Natural killer cell treated with Interleukin-12 subunit alpha and Interleukin-12 subunit beta and Interleukin-15 and Interleukin-18, amount 100 ng/mL, for 72 hours (primary cell): ENCODE results near the gene REXO1. TPM values are rescaled to one million over a fixed set of nuclear protein-coding genes. Genes with fewer than 3 reads are reported as not detected.

Source experiments
- ATAC-seq, 2 donors: fragments of 150-1000 bp; cut with Tn5 transposase in 1 of 2; sonication (Bioruptor Pico), chemical (Tn5 transposase) in 1 of 2; 2 replicates each; pipeline ENCODE4 v1.10.0; 2021
- DNase-seq: peaks from one replicate; pipeline ENCODE4 v3.0.0; 2022; ENCODE audit warnings: low spot score
- H3K27ac Mint-ChIP-seq, 2 donors: 1 replicate in 1 of 2; 2 replicates in 1 of 2; pipeline ENCODE4 v1.8.0; 2022; ENCODE audit warnings: mixed read lengths in 2 of 2, mild to moderate bottlenecking in 1 of 2, moderate library complexity in 1 of 2
- H3K27me3 Mint-ChIP-seq, 2 donors: 1 replicate in 1 of 2; 2 replicates in 1 of 2; pipeline ENCODE4 v1.8.0; 2022; ENCODE audit warnings: mixed read lengths in 2 of 2
- H3K36me3 Mint-ChIP-seq: one replicate; pipeline ENCODE4 v1.8.0; 2022; ENCODE audit warnings: mixed read lengths
- H3K4me1 Mint-ChIP-seq, 2 donors: 1 replicate in 1 of 2; 2 replicates in 1 of 2; pipeline ENCODE4 v1.8.0; 2022; ENCODE audit warnings: low read depth in 2 of 2, mixed read lengths in 2 of 2, mild to moderate bottlenecking in 1 of 2
- H3K4me3 Mint-ChIP-seq: one replicate; pipeline ENCODE4 v1.8.0; 2022; ENCODE audit warnings: mixed read lengths
- H3K9me3 Mint-ChIP-seq: 2 replicates; pipeline ENCODE4 v1.8.0; 2022; ENCODE audit warnings: mixed read lengths
- total RNA-seq, 2 donors: library from RNA; stranded (reverse); gene quantifications; one replicate each; pipeline ENCODE4 v1.2.3, GENCODE V29; 2022

The REXO1 gene
- total RNA-seq, 2 donors from 2014 or later, result 69.1 to 103 TPM

GRCh38 chr19:1871630-1872029 lies 23.3 kb upstream of the REXO1 start:
- no peak overlapping the region for H3K4me3 Mint-ChIP-seq
- H3K4me1 Mint-ChIP-seq, result peaks cover 30 to 31% of the 10 kb centered on the region in 2 donors
- no peak for DNase-seq
- no peaks in the 10 kb centered on the region for H3K36me3 Mint-ChIP-seq
- ATAC-seq, result no peak
- H3K27me3 Mint-ChIP-seq, result no peaks in the 10 kb centered on the region
- H3K27ac Mint-ChIP-seq, result no peak overlapping the region
- no peaks in the 10 kb centered on the region for H3K9me3 Mint-ChIP-seq

GRCh38 chr19:1871140-1871597 lies 22.9 kb upstream of the REXO1 start:
- no peaks in the 10 kb centered on the region for H3K36me3 Mint-ChIP-seq
- no peaks in the 10 kb centered on the region for H3K27me3 Mint-ChIP-seq
- peaks cover 27 to 28% of the 10 kb centered on the region in 2 donors for H3K4me1 Mint-ChIP-seq
- ATAC-seq (no peak), DNase-seq (no peak)
- no peaks in the 10 kb centered on the region for H3K9me3 Mint-ChIP-seq
- H3K4me3 Mint-ChIP-seq, result no peak overlapping the region
- H3K27ac Mint-ChIP-seq, result no peak overlapping the region

- no peaks in the 10 kb centered on the region for H3K9me3 Mint-ChIP-seq
- no peaks in the 10 kb centered on the region for H3K27me3 Mint-ChIP-seq
- H3K36me3 Mint-ChIP-seq, result no peaks in the 10 kb centered on the region
- peaks cover 8 to 13% of the 10 kb centered on the region in 2 donors for H3K4me1 Mint-ChIP-seq
- ATAC-seq, result no peak
- peak overlapping the region in 1 of 2 donors; percentile 60 for H3K27ac Mint-ChIP-seq
- no peak for DNase-seq
- H3K4me3 Mint-ChIP-seq, result no peak overlapping the region
Measured at GRCh38 chr19:1868971-1869370, 20.7 kb upstream of the REXO1 start.

DNA sequence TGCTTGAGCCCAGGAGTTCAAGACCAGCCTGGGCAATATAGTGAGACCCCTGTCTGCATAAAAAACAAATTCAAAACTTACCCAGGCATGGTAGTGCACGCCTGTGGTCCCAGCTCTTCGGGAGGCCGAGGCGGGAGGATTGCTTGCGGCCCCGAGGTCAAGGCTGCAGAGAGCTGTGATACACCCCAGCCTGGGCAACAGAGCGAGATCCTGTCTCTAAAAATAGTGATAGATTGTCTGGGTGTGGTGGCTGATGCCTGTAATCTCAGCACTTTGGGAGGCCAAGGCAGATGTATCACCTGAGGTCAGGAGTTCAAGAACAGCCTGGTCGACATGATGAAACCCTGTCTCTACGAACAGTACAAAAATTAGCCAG lies 19.1 kb upstream of the REXO1 start:
- ATAC-seq, result no peak
- no peak for DNase-seq
- Mint-ChIP-seq H3K36me3 (no peaks in the 10 kb centered on the region), H3K27ac (no peak overlapping the region), H3K4me1 (peaks cover 5 to 9% of the 10 kb centered on the region in 2 donors), H3K9me3 (no peaks in the 10 kb centered on the region), H3K27me3 (no peaks in the 10 kb centered on the region), H3K4me3 (no peak overlapping the region)

DNA sequence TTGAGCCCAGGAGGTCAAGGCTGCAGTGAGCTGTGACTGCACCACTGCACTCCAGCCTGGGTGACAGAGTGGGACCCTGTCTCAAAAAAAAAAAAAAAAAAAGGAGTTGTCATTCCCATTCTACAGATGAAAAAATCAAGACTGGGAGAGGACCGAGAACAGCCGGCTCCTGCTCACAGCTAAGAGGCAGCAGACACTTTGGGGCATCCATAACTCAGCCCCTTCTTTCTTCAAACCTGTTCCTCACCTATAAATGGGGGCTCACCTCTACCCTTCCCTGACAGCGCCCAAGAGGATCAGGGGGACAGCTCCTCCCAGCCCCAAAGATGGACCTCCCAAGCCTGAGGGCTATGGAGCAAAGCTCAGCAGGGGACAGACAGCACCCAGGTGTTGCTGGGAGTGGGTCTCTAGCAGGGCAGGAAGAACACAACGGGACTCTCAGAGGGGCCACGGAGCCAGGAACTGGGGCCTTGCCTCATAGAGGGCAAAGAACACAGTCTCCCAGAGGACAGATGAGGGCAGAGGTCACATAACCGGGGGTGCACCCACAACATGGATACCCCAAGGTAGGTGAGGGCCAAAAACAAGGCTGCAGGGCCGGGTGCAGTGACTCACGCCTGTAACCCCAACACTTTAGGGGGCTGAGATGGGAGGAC lies 18.5 kb upstream of the REXO1 start:
- Mint-ChIP-seq H3K4me3 (no peak overlapping the region), H3K9me3 (no peaks in the 10 kb centered on the region), H3K27me3 (no peaks in the 10 kb centered on the region), H3K27ac (no peak overlapping the region), H3K4me1 (peaks cover 6 to 9% of the 10 kb centered on the region in 2 donors), H3K36me3 (no peaks in the 10 kb centered on the region)
- DNase-seq (no peak), ATAC-seq (no peak)

DNA sequence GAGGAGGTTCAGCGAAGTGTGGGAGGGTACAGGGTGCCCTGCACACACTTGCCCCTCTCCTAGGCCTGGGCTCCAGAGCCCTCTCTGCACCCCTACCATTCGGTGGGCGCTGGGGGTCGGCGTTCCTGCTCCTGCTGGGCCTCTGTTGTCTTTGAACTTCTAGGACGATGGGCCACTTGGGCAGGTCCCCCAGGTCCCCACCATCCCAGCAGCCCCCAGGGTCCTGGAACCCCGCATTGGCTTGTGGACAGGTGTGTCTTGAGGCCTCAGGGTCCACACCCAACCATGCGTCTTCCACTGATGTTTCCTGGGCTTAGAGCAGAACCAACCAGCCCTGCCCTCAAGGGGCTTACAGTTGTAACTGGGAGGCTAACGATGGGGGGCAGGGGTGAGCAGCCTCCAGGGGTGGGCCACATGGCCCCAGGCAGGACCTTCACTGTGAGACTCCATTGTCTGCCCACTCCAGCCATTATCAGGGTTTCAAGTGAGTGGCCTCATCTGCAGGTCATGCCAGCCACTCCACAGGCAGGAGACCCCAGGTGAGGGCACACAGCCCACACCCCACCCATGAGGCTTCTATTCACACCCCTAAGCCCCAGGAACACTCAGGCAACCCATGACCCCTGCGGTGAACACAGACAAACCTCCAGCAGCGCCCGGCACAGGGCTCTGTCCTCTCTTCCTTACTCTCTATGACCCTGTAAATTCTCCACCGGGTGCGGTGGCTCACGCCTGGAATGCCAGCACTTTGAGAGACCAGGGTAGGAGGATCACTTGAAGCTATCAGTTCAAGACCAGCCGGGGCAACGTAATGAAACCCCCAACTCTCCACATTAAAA lies 17.1 kb upstream of the REXO1 start:
- ATAC-seq, result no peak
- Mint-ChIP-seq H3K27ac (peak overlapping the region; percentile 23 to 54), H3K4me1 (peaks cover 14 to 15% of the 10 kb centered on the region in 2 donors), H3K9me3 (no peaks in the 10 kb centered on the region), H3K4me3 (peak overlapping the region; percentile 60), H3K36me3 (no peaks in the 10 kb centered on the region), H3K27me3 (no peaks in the 10 kb centered on the region)
- no peak for DNase-seq

DNA sequence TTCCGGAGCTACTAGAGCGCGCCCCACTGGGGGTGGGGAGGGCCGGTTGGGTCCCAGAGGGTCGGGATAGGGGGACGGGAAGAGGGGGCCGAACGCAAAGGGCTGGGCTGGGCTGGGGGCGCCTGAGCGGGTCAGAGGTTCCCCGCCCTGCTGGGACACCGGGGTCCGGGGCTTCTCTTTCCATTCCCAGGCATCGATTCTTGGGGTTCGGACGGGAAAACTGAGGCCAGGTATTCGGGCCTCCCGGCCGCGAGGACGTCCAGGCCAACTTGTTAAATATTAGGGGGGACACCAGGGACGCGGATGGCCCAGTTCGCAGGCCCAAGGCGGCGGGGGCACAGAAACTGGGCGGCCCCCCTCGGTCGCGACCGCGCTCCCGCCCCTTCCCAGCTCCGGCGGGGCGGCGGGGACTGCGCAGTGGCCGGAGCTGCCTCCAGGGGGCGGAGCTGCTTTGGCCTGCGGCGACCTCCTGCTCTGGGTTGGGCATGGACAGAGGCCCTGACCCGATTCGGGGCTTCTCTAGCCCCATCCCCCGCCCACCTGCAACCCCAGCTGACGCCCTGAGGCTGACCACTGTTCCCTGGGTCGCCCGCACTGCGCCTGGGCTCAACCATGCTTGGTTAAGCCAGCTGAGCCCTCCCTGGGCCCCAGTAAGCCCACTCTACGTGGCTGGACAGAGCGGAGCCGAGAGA lies 16.3 kb upstream of the REXO1 start:
- H3K4me1 Mint-ChIP-seq, result peaks cover 13 to 14% of the 10 kb centered on the region in 2 donors
- DNase-seq (peak; percentile 87), ATAC-seq (peak; percentile 54 to 62)
- peak overlapping the region in 1 of 2 donors; percentile 54 for H3K27ac Mint-ChIP-seq
- no peaks in the 10 kb centered on the region for H3K36me3 Mint-ChIP-seq
- no peaks in the 10 kb centered on the region for H3K9me3 Mint-ChIP-seq
- H3K27me3 Mint-ChIP-seq, result no peaks in the 10 kb centered on the region
- peak overlapping the region; percentile 60 for H3K4me3 Mint-ChIP-seq

DNA sequence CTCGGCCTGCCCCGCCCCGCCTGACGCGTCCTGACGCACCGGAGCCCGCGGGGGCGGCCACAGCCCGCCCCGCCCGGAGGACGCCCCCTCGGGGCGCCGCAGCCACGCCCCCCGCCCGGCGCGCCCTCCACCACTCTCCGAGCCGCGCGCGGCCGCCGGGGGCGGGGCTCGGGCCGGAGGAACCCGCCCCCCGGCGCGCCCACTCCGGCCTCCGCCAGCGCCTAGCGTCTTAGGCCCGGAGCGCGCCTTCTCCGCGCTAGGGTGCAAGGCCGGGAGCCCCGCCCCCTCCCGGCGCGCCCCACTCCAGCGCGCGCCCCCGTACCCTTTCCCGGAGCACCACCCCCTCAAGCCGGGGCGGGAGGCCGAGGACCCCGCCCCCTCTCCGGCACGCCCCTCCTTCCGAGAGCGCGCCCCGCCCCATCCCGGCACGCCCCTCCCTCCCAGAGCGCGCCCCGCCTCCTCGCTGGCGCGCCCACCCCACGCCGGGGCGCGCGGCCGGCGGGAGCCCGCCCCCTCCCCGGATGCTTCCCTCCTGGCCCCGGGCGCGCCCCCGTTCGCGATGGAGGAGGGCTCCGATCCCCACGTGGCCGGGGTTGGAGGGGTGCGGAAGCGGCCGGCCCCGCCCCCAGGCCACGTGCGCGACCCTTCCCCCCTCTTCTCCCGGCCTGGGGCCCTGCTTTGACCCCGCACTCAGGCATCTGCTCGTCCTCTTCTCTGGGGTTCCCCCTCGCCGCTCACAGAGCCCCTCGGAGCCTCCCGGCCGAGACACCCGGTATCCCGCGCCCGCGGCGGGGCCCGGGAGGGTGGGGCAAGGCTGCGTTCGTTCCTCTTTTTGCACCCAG lies 15.6 kb upstream of the REXO1 start:
- Mint-ChIP-seq H3K27me3 (no peaks in the 10 kb centered on the region), H3K9me3 (no peaks in the 10 kb centered on the region), H3K4me3 (peak overlapping the region; percentile 60), H3K27ac (peak overlapping the region in 1 of 2 donors; percentile 54), H3K36me3 (no peaks in the 10 kb centered on the region), H3K4me1 (peaks cover 11 to 15% of the 10 kb centered on the region in 2 donors)
- ATAC-seq (peak; percentile 83 to 87), DNase-seq (peak; percentile 96)

DNA sequence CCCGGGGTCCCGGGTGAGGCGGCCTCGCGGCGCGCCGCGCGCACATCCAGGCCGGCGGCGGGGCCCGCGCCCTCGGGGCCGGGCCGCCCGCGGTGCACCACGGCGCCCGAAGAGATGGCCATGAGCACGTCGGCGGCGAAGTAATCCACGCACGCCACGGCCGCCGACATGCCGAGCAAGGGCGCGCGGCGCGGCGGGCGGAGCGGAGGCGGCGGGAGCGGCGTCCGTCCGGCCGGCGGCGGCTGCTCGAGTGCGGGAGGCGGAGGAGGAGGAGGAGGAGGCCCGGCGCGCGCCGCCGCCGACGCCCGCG lies 15.0 kb upstream of the REXO1 start, which contains the start of gene KLF16:
Gene KLF16 (minus strand): TSS at position 252 of the 310 bp plus-strand sequence. CDS start 82 bp downstream, at position 170.
- Mint-ChIP-seq H3K4me1 (peaks cover 9 to 14% of the 10 kb centered on the region in 2 donors), H3K27me3 (no peaks in the 10 kb centered on the region), H3K36me3 (no peaks in the 10 kb centered on the region), H3K9me3 (no peaks in the 10 kb centered on the region), H3K4me3 (peak within 1 kb of the TSS; percentile 92), H3K27ac (peak within 1 kb of the TSS; percentile 76 to 89)
- DNase-seq (no peak), ATAC-seq (no peak)

DNA sequence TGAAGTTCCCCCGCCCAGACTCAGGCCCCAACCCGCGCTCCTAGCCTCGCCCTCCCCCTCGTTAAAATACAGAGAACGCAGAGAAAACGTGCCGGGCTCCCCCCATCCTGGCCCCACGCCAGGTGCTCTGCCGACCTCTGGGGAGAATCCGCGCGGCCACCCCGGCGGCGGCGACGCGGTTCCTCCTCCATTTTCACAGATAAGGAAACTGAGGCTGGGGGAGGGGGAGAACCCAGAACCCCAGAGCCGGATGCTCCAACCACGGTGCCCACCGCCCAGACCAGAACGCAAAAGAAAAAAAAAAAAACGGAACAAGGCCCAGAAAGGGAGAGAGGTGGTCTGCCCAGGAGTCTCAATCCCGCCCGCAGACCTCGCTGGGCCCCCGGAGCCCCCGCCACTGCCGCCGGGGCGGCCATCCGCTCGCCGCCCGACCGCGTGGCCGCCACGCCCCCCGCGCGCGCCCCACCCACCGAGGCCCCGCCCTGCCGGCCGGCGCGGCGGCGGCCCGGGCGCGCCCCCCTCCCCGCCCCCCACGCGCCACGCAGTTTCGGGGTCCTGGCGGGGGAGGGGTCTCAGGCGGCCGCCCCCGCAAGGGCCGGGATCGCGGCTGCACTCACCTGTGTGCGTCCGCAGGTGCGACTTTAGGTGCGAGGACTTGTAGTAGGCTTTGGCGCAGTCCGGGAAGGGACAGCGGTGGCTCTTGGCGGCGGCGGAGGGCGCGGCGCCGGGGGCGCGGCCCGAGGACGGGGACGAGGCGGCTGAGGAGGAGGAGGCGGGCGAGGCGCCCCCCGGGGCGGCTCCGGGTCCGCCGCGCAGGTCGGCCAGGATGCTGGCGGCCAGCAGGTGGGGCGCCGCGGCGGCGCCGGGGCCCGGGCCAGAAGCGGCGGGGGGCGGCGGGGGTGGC lies 14.4 kb upstream of the REXO1 start:
- H3K9me3 Mint-ChIP-seq, result no peaks in the 10 kb centered on the region
- peak overlapping the region; percentile 76 to 89 for H3K27ac Mint-ChIP-seq
- H3K4me3 Mint-ChIP-seq, result peak overlapping the region; percentile 92
- H3K36me3 Mint-ChIP-seq, result no peaks in the 10 kb centered on the region
- ATAC-seq (peak in 1 of 2 donors; percentile 2), DNase-seq (peak; percentile 74)
- no peaks in the 10 kb centered on the region for H3K27me3 Mint-ChIP-seq
- H3K4me1 Mint-ChIP-seq, result peaks cover 9 to 12% of the 10 kb centered on the region in 2 donors

DNA sequence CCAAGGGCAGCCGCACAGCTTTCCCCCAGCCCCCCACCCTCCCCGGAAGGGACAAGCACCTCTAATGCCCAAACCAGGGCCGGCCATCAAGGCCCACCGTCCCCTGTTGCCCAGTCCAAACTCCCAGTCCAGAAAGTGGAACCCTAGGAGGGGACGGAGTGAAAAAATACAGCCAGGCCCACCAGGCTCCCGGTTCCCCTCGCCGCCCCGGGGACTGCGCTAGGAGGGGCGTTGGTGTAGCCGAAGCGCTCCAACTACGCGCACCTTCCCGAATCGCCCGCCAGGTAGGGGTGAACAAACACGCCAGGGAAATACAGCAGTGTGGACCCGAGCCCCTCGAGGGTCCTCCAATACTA lies 13.8 kb upstream of the REXO1 start:
- H3K27ac Mint-ChIP-seq, result peak overlapping the region; percentile 76 to 89
- no peaks in the 10 kb centered on the region for H3K36me3 Mint-ChIP-seq
- no peaks in the 10 kb centered on the region for H3K9me3 Mint-ChIP-seq
- H3K4me1 Mint-ChIP-seq, result peaks cover 9 to 12% of the 10 kb centered on the region in 2 donors
- no peaks in the 10 kb centered on the region for H3K27me3 Mint-ChIP-seq
- DNase-seq (no peak), ATAC-seq (no peak)
- peak overlapping the region; percentile 92 for H3K4me3 Mint-ChIP-seq

- H3K4me1 Mint-ChIP-seq, result peaks cover 9 to 12% of the 10 kb centered on the region in 2 donors
- H3K27me3 Mint-ChIP-seq, result no peaks in the 10 kb centered on the region
- peak overlapping the region in 1 of 2 donors; percentile 89 for H3K27ac Mint-ChIP-seq
- ATAC-seq, result no peak
- no peaks in the 10 kb centered on the region for H3K9me3 Mint-ChIP-seq
- H3K4me3 Mint-ChIP-seq, result peak overlapping the region; percentile 92
- no peaks in the 10 kb centered on the region for H3K36me3 Mint-ChIP-seq
- DNase-seq, result no peak
Measured at GRCh38 chr19:1861599-1862031, 13.3 kb upstream of the REXO1 start.
